GM21423 (cell line): ENCODE results near the gene AKR7A3.
"Not testable (repeated sequence)": the region's sequence is repeated elsewhere in the genome, so short reads cannot be mapped to it uniquely, and the experiment has no call there.

Source experiments
- ATAC-seq: cut with Tn5 transposase; IDR thresholded peaks from one replicate; pipeline ENCODE4 v1.9.1; 2021; ENCODE audit warnings: mild to moderate bottlenecking, moderate library complexity; ENCODE audit not compliant: unreplicated experiment

Gene AKR7A3

DNA sequence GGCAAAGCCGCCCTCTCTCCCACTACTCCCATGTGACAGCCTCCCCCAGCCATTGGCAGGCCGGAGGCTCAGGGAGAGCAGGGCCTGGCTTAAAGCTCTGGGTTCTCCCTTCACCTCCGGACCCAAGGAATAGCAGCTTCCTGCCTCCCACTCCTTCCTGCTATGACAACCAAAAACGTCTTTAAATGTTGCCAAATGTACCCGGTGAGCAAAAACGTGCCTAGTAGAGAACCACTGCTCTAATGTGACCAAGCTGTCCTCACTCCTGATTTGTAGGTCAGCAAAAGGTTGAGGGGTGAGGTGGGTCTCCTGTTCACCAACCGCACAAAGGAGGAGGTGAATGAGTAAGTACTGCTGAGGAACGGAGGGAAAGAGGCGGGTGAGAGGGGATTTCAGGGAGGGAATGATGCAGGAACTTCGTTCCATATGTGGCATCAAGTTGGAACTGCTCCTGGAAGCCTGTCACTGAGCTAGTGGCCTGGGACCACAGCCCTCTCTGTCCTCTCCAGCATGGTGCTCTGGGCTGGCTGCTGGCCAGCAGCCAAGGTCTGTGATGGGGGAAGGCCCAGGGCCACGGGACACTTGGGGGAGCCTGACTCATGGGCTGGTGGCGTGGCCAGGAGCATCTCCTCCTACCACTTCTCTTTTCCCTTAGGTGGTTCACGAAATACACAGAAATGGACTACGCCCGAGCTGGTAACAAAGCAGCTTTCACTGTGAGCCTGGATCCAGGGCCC, 31.2 kb downstream of the AKR7A3 start:
- no peak for ATAC-seq

DNA sequence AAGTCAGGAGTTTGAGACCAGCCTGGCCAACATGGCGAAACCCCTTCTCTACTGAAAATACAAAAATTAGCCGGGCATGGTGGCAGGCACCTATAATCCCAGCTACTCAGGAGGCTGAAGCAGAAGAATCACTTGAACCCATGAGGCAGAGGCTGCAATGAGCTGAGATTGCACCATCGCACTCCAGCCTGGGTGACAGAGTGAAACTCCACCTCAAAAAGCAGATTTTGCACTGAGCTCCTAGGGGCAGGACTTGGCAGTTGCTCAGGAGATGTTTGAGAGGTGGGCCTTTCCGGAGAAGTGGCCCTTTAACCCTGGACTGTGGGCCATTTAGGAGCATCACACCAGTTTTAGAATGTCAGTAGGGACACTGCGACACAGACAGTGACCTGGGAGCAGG, 32.3 kb downstream of the AKR7A3 start:
- not testable (repeated sequence) for ATAC-seq

- ATAC-seq: no peak
Measured at GRCh38 chr1:19255288-19255687, 33.3 kb downstream of the AKR7A3 start.

GRCh38 chr1:19254416-19254815, 34.2 kb downstream of the AKR7A3 start:
- ATAC-seq: no peak

- peak; percentile 77 for ATAC-seq
Measured at GRCh38 chr1:19251305-19252196, 37.0 kb downstream of the AKR7A3 start, which contains the start of the genes EMC1 and MRTO4. Gene EMC1 (minus strand): TSS chr1:19251524. CDS start chr1:19251509, 15 bp downstream. Gene MRTO4 (plus strand): TSS chr1:19251805. CDS start chr1:19251836, 31 bp downstream.

DNA sequence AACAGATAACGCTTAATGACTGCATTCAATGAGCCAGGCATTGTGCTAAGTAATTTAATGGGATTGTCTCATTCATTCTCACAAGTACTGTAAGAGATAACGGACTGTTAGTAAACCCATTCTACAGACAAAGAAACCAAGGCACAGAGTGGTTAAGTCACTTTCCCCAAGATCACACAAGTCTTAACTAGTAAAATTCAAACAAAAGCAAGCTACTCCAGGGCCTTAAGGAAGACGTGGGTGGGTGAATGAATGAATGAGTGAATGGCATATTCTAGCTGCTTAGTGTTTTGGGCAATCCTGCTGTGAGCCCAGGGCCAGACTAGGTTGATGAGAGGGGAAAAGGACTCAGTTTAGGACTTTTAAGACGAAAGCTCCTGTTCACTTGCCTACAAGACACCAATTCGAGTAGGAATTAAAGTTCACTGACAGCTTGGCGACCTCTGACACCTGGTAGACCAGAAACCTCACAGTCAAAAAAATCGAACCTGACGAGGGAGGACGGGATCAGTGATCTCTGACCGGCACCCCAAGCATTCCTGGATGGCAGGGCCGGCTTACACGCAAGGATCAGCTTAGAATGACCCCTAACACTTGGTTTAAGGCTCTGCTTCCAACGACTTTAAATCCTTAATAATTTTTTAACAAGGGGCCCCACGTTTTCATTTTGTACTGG, 37.8 kb downstream of the AKR7A3 start:
- ATAC-seq: no peak

DNA sequence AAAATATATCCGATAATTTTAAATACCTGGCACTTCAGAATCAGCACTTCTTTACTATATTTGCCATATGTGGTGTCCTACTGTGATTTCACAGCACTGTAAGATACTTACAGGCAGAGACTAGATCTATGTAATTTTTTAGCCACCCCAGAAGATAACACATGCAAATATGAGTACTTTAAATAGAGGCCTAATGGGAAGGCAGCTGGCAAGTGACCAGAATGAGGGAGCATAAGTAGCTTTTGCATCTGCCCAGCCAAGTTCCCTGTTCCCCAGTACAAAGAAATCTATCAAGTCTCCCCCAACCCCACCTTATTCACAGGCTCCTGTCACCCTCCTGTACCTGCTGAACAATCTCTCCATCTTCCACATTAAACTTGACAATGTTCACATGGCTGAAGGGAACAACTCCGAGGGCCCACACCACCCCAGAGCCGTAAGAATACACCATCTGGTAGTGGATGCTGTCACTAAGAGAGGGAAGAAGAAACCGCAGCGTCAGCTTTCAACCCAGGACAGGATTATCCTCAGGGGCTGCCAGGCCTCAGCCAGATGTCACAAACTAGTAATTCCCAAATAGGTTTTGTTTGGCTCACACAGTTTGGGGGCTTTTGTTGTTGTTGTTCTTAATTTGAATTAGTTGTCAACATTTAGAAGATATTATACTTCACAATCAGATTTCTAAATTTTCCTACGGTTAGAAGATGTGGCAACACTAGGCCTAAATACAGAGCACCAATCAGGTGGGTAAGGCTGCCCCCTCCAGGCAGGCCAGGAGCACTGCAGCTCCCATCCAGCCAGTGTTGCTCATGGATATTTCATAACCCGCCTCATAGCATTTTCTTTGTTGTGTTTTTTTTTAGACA, 47.7 kb downstream of the AKR7A3 start:
- no peak for ATAC-seq

DNA sequence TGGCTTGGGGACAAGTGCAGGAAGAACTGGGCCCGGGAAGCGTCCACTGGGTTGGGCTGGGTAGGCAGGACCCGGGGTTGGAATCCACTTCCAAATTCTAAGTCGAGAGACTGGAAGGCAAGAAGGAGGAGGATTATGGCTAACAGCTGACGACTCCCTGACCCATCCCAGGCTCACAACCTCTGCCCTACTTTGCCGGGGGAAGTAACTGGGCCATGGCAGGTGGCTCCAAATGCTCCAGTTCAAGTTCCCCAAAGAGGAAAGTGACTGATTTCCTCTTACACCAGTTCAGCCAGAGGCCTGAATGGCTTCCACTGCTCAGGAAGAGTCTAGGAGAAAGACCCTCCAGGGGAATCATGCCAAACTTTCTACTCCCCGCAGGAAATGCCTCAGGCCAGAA, 48.7 kb downstream of the AKR7A3 start:
- ATAC-seq: no peak

- no peak for ATAC-seq
Measured at GRCh38 chr1:19234224-19234623, 54.3 kb downstream of the AKR7A3 start.
